ENCODE results near the gene HS1BP3. TPM values are rescaled to one million over a fixed set of nuclear protein-coding genes. Genes with fewer than 3 reads are reported as not detected.

The HS1BP3 gene
- total and polyA plus RNA-seq, 2 of the 13 experiments (the other 11 are each of a cell fraction or from before 2014, with no cell fraction given), result 15.2 to 22.0 TPM

DNA sequence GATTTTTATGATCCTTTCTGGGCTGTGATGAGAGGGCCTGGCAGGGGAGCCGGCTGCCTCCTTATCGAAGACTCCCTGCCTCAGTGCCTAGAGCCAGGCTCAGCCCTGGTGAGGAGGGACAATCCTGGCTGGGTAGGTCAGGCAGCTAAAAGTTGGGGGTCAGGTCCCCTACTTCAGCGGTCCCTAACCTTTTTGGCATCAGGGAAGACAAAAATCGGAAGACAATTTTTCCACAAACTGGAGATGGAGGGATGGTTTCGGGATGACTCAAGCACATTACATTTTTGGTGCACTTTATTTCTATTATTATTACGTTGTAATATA is 53.1 kb downstream of the HS1BP3 start (continued):
- TF ChIP-seq ELK4 (CRISPR knock-in tag; IDR thresholded peaks at IDR 0.05; ENCODE audit: borderline replicate concordance), result no peak
- no peak for TF ChIP-seq ZNF468 (CRISPR knock-in tag; IDR thresholded peaks at IDR 0.05)
- TF ChIP-seq TBX2 (CRISPR knock-in tag; IDR thresholded peaks at IDR 0.05; ENCODE audit: borderline replicate concordance), result no peak
- peak in 1 of 2 experiments; percentile 29; a peak in 1 of 4 replicates for TF ChIP-seq POLR2A (IDR thresholded peaks at IDR 0.05; ENCODE audit: insufficient read depth in 1 of 2, low read depth in 2 of 2, low read length in 2 of 2)
- no peak for TF ChIP-seq ZNF546 (CRISPR knock-in tag; conservative IDR thresholded peaks at IDR 0.05)
- no peak for TF ChIP-seq MAZ (IDR thresholded peaks at IDR 0.05; ENCODE audit: borderline replicate concordance, low read depth, low read length)
- TF ChIP-seq MAZ (CRISPR knock-in tag; IDR thresholded peaks at IDR 0.05; ENCODE audit: low read depth), result no peak
- no peak for TF ChIP-seq ZNF331 (CRISPR knock-in tag; IDR thresholded peaks at IDR 0.05)
- no peak for TF ChIP-seq ZFYVE20 (CRISPR knock-in tag; IDR thresholded peaks at IDR 0.05; ENCODE audit: borderline replicate concordance, low read depth)

DNA sequence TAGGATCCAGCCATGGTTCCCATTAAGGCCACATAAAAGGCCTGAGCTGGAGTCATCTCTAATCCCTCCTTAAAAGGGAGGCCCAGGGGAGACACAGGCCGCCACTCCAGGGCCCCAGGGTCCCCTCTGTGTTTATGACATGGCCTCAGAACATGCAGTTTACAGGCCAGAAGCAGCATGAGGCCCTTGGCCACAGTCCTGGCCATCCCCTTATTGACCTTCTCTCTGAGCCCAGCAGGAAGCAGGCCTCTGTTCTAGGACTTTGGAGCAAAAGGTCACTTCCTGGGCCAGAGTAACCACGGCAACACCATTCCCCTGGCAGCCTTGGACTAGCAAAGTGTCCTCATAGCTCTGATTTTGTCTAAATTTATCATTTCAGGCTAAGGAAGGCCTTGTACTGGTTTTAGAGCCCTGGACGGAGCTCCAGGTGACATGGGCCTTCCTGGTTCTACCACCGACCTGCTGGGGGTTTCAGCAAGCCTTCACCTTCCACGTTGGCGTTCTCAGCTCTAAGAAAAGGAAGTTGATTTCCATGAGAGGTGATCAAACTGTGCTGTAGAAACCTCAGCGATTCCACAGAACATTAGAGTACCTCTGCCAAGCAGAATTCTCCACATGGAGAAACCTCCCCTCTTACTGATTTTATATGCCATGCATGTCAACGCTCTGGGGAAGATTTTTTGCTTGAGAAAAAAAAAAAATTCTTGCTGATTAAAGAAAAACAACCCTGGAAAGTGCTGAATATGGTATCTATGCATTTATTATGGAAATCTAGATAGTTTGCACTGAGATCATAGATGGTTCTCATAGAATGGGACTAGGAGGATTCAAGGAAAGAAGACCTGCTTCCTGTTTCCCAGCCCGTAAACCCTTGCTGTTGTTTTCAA is 53.7 kb downstream of the HS1BP3 start:
- H3K36me3 ChIP-seq (replicated peaks in 1 of 2; ENCODE audit: control insufficient read depth in 1 of 2, insufficient read depth in 2 of 2, low read length in 2 of 2), result no peaks in the 10 kb centered on the region
- WGBS (ENCODE audit: low lambda C conversion rate), result 11% methylated on average over 9 of the region's 9 CpGs
- H3K27ac ChIP-seq (ENCODE audit: extremely low read length, insufficient read depth, low read length), result peak overlapping the region; percentile 97
- peaks cover 36% of the 10 kb centered on the region for H3K79me2 ChIP-seq (ENCODE audit: insufficient read depth, low read length)
- H3K27me3 ChIP-seq (ENCODE audit: control insufficient read depth in 1 of 2, insufficient read depth in 2 of 2, low read length in 2 of 2), result no peaks in the 10 kb centered on the region; a peak in 1 of 5 replicates
- H2AFZ ChIP-seq (ENCODE audit: low read length), result no peak overlapping the region
- CTCF ChIA-PET (ENCODE audit: low intra/inter-chr PET ratio, low total read pairs), result interaction anchor here (1.0 kb wide), 1 partner anchor 158 kb away, joined by 3 read pairs; no protein-coding TSS in a partner anchor
- intact Hi-C loops (cut with micrococcal nuclease; ENCODE audit: unreplicated experiment), result loop anchor here (1.0 to 10.0 kb wide), 4 partner anchors 18 to 408 kb away; no protein-coding TSS in a partner anchor
- H3K9ac ChIP-seq (ENCODE audit: insufficient read depth, low read depth, low read length), result peak overlapping the region; percentile 81
- ATAC-seq (peak; percentile 71), FAIRE-seq (peak; percentile 91), DNase-seq (ENCODE audit: low spot score) (peak; percentile 100)
- in situ Hi-C loops (cut with HindIII; ENCODE audit: extremely low pct_ligation_motif_present, low pct_unique_long_range_greater_than_20kb), result no loop called here
- peaks cover 89% of the 10 kb centered on the region for H3K4me1 ChIP-seq (ENCODE audit: insufficient read depth, low read length)
- H4K20me1 ChIP-seq (ENCODE audit: insufficient read depth, low read length), result no peaks in the 10 kb centered on the region
- TSS peak; percentile 82 for BruUV-seq (replicated peaks)
- H3K4me3 ChIP-seq (replicated peaks in 1 of 3; ENCODE audit: insufficient read depth in 1 of 3, low read depth in 2 of 3, low read length in 3 of 3), result peak overlapping the region in 1 of 3 experiments; percentile 44; a peak in 2 of 6 replicates
- peak overlapping the region; percentile 74 for H3K4me2 ChIP-seq (ENCODE audit: low read depth, low read length)
- POLR2A ChIA-PET, result interaction anchor here (0.6 to 36.8 kb wide), 29 partner anchors 9 to 372 kb away, joined by 3 to 1537 read pairs (median 7); partner anchors contain the start of genes HS1BP3, RHOB and SDC1
- no peaks in the 10 kb centered on the region for H3K9me3 ChIP-seq (ENCODE audit: low read length)
- TF ChIP-seq ZBTB3 (CRISPR knock-in tag; IDR thresholded peaks at IDR 0.05; ENCODE audit: borderline replicate concordance, low read depth), result peak; percentile 95; the same call in 1 of the 2 replicates
- peak; percentile 80; the same call in 1 of the 2 replicates for TF ChIP-seq ZNF619 (CRISPR knock-in tag; IDR thresholded peaks at IDR 0.05)
- TF ChIP-seq, protein P1, sequence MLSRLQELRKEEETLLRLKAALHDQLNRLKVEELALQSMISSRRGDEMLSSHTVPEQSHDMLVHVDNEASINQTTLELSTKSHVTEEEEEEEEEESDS (CRISPR knock-in tag; IDR thresholded peaks at IDR 0.05; ENCODE audit: borderline replicate concordance), result peak; percentile 91; the same call in 1 of the 2 replicates
- peak; percentile 48; the same call in 1 of the 2 replicates for TF ChIP-seq ZBTB44 (CRISPR knock-in tag; IDR thresholded peaks at IDR 0.05)
- TF ChIP-seq ZNF367 (CRISPR knock-in tag; IDR thresholded peaks at IDR 0.05; ENCODE audit: borderline replicate concordance), result no peak
- TF ChIP-seq ZNF615 (CRISPR knock-in tag; IDR thresholded peaks at IDR 0.05; ENCODE audit: borderline replicate concordance), result peak; percentile 74; the same call in 1 of the 2 replicates
- TF ChIP-seq STAT5B (CRISPR knock-in tag; IDR thresholded peaks at IDR 0.05), result peak; percentile 83
- TF ChIP-seq PREB (CRISPR knock-in tag; IDR thresholded peaks at IDR 0.05), result no peak
- no peak; the same call in 1 of the 2 replicates for TF ChIP-seq BHLHE40 (IDR thresholded peaks at IDR 0.05; ENCODE audit: low read length)

Measured in HepG2 (cell line).